HG03565 (cell line): Measurements from ENCODE around the gene NR5A1.
A peak's percentile ranks its signal among the peaks of the same experiment; 100 is the strongest.

Experiments used
- ATAC-seq: cut with Tn5 transposase; IDR thresholded peaks from one replicate; pipeline ENCODE4 v1.9.1; 2021; ENCODE audit warnings: mild to moderate bottlenecking, moderate library complexity; ENCODE audit not compliant: unreplicated experiment

The NR5A1 gene

DNA sequence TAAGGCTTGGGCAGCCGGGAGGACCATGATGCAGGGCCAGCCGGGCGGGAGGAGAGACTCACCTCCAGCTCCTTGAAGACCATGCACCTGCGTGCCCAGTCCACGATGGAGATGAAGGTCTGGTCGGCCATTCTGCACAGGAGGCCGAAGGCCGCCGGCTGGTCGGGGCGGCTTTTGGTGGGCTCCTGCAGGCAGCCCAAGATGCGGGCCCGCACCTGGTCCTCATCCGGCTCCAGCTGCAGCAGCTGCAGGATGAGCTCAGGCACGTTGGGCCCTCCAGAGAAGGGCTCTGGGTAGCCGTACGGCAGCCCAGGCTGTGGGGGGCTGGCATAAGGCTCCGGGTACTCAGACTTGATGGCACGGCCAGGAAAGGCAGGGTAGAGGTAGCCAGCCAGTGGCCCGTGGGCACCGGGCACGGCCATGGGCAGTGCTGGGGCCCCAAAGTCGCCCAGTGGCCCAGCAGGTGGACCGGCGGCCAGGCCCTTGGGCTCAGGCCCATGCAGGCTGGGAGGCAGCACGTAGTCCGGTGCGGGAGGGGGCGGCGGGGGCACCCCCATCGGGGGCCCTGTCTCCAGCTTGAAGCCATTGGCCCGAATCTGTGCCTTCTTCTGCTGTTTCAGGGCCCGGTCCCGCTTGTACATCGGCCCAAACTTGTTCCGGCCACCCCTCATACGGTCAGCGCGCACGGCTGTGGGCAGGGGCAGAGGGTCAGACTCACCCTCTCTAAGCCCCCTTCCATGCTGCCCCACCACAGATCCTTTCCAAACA is 7.0 kb downstream of the NR5A1 start:
- no peak for ATAC-seq

DNA sequence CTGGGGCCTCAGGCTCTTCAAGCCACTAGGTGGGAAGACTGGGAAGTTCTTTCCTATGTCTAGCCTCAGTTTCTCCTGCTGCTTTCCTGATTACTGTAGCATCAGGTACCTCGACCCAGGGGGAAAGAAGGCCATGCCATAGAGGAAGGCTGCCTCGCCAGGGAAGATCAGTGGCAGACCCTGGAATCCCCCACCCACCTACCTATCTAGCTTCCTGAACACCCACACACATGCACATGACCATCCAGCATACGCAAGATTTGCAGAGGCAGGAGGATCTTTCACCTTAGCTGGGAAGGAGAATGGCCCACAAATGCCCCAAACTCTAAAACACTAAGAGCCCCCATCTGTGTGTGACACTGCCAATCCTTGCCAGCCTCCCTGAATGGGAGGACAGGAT is 8.0 kb downstream of the NR5A1 start:
- ATAC-seq = no peak

DNA sequence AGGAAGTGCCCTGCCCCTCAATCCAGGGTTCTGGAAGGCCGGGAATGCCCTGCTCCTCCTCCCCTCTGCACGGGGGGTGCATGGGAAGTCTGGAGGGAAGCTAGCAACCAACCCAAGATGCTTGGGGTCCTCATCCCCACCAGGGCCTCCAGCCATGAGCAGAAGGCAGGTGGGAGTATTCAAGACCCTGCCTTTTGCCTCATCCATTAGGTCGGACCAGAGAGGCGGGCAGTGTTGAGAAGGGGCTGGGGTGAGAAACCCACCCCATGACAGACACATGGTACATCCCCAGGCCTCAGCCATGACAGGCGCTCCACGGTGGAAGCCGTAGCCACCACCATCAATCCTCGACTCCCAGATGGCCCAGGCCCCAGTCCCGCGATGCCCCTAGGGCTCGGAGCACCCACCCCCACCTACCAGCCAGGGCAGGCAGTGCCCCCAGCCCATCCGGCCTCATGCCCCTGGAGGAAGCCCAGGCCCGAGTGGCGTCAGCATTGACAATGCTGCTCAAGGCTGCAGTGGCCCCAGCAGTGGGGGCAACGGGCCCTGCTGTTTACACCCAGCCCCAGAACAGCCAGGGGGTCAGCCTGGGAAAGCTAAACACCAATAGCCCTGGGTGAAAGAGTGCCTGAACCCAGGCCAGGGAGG is 8.6 kb downstream of the NR5A1 start:
- ATAC-seq = no peak

DNA sequence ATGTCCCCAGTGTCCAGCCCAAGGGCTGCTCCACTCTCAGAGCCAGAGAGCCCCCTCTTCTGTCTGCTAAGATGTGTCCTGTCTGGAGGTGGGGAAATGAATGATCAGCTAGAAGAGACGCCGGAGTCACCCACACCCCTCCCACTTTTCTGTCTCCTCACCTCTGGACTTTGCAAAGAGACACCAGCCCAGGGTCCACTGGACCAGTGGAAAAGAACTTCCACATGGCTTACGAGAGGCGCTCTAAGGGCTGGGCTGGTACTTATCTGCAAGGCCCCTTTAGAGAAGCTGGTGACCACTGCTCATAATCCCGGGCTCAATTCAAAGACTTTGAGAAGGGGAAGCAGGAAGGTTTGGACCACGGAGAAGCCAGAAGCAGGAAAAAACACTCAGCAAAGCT is 9.2 kb downstream of the NR5A1 start:
- ATAC-seq = no peak

DNA sequence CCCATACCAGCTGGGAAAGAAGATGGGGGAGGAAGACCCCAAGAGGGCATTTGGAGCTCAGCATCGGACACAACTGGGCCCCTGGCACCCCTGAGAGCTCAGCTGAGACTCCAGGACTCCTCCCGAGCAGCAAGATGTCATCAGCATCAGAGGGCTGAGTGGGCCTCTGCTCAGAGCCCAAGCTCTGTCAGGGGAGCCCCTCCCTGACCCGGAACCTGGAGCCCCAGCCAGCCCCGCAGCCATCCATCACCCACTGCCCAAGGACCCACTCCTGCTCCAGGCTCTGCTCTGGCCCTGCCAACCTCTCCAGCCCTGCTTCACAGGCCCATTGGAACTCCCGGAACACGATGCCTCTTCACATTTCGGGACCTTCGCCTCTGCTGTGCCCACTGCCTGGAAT is 9.8 kb downstream of the NR5A1 start:
- no peak for ATAC-seq

DNA sequence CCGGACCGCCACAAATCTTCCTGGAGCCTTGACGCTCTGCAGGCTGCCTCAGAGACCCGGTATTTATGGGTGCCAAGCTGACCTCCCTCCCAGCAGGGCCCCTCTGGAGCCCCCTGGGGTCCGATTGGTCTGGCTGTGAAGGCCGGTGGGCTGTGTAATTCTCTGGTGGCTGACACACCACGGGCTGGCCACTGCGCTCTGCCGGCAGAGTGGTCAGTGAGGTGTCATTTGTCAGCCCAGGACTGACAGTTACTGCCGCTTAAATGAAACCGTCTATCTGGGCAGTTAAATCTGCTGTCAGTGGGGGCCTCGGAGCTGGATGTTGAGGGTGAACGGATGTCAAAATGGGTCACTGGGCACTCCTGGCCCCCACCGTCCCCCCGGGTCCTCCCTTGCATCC is 10.7 kb downstream of the NR5A1 start:
- no peak for ATAC-seq

DNA sequence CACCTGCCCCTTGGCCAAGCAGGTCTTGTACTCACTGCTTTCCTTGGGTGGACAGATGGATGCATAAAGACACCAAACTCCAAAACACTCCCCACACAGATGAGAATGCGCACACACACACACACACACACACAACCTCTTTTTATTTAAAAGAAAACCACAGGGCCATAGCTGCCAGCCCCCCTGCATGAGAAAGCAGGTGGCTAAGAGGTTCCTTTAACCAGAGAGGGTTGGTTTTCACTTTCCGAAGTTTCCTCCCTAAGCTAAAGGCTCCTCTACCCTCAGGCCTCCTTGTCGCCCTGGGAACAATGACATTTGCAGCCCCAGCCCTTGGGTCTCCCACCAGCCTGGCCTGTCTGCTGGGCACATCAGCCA is 11.1 kb downstream of the NR5A1 start:
- no peak for ATAC-seq

DNA sequence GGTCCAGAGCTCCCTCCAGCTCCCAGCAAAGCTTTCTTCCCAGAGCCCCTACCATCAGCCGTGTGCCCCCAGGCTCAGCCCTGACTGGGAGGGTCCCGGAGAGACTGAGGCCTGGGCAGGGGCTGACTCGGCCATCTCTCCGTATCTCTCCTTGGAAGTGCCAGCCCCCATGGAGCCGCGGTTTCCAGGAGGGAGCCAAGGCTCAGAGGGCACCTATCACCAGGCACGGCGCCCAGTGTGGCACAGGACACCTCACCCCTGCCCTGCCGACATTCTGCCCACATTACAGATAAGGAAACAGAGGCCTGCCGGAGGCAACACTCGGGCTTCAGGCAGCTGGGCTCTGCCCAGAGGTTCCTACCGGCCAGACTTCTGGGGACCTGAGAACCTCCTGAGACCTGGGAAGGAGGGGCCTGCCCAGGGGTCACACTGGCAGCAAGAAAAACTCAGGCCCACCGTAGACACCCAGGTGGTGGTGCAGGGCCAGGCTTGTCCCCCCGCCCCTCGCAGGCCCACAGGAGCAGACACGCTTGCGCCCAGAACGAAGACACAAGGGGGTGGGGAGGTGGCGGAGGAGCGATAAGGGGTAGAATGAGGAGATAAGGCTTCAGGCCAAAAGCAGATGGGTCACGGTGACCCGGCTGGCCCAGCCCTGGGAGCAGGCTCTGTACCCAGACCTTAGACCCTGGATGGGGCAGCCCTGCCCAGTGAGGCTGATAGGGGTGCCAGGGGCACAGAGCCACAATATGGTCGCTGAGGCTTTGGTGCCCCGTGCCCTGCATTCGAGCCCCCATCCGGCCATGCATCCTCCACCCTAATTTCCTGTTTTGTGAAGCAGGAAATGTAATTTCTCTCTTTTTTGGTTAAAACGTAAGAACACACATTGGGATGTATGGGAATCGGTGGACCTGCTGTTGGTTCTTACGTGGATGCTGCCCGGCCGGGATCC is 11.8 kb downstream of the NR5A1 start:
- no peak for ATAC-seq

DNA sequence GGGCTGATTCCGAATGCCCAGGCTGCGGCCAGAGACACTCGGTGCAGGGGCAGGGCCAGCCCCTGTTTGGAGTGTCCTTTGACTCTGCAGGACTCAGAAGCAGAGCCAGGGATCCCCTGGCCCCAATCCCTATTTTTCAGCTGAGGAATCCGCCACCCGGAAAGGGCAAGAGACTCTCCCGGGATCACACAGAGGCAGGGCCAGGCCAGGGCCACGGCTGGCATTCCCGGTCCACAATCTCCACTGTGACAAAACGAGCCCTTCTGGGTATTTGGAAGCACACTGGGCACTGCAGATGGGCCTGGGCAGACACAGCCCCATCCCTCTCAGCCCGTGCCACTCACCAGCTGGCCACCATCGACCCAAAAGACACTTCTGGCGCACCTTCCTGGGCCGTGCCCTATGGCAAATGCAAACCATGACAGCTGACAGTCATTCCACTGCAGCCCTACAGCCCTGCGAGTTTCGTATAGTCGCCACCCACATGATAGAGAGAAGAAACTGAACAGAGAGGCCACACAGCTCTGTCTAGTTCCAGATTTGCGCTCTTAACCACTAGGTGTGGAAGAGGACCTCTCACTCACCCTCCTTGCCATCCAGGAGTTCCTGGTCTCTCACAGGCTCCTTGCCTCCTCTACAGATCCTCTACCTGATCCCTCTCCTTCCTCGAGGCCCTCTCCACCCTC is 13.3 kb downstream of the NR5A1 start:
- peak; percentile 41 for ATAC-seq

DNA sequence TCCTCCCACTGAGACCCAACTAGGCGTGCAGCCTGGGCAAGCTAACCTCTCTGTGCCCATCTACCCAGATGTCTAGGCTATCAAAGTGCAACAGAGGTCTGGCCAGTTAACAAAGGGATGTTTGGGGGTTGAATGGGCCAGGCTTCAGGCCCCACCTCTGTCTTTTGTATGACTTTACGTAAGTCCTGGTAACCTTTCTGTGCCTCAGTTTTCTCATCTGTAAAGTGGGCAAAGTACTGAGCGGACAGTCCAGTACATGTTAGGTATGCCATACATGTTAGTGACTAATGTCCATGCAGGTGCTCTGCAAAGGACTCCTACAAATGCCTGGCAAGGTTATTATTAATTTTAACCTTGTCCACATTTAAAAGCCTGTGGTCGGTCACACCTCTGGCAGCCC is 14.0 kb downstream of the NR5A1 start:
- no peak for ATAC-seq

DNA sequence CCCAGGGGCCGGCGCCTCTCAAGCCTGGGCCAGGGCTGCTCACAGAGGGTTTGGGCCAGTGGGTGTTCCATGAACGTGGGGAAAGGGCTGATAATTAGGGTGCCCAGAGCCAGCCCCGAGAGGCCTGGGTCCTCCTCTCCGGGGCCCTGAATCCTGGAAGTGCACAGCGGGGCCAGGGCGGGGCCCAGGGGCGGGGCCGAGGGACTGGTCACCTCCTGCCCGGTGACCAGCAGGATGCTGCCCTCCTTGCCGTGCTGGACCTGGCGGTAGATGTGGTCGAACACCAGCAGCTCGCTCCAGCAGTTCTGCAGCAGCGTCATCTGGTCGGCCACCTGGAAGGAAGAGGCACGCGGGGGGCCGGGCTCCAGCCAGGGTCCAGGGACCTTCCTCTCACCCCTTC is 14.4 kb downstream of the NR5A1 start:
- no peak for ATAC-seq

DNA sequence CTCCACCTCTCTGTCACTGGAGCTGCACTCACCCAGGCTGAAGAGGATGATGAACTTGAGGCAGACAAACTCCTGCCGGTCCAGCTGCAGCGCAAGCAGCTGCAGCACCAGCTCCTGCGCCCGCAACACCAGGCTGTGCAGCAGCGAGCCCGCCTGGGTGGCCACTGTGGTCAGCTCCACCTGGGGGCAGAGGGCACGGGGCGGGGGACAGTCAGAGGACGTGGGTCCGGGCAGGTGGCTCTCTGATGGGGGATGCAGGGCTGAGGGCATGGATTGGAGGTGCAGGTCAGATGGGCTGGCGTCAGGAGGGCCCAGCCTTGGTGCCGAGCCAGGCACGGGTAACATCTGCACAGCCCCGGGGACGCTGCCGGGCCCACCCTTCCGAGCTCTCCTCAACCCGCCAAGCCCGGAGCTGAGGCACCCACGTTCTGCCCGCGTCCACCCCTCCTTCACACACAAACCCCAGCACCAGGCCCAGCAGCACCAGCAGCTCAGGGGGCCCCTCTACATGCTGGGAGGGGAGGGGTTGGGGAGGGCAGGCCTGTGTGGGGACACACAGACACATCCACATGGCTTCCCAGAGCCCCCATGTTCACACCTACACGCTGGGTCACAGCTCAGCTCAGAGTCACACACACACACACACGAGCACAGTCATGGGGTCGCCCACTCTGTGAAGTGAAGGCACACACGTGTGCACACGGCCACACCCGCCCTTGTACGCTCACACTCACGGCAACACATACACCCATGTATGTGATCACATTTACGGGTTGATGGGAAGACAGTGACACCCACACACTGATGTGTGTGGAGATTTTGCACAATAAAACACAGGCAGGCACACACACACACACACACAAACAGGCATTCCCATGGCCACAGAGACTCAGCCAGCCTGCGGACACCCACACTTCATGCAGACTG is 15.9 kb downstream of the NR5A1 start:
- no peak for ATAC-seq

DNA sequence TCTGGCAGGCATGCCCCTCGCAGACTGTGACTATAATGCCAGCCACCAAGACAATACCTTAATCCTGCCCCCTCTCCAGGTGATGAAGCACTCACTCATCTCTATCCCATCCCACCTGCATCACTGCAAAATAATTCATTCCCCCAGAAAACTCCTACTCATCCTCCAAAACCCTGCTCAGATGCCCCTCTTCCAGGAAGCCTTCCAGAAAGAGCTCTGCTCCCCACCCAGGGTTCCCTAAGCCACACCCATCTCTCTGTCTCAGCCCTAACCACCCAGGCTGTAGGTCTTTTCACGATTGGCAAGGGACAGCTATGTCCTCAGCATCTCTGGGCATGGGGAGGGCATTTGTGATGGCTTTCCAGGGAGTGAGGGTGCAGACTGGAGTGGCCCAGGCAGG is 17.2 kb downstream of the NR5A1 start:
- no peak for ATAC-seq

DNA sequence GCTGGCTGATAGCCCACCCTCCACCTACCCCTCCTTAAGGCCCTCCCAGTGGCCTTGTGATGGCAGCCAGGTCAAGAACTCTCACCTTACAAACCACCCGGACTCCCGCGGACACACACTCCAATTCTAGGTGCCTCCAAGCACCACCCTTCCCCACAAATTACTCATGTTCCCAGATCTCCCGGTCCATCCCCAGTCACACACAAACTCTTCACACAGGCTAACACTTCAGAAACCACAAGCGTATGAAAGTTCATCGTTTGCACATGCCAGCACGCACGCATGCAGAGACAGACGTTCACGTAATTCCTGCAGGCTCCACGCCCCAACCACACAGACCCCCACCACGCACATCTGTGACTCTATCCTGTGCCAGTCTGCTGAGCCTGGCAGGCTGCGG is 18.0 kb downstream of the NR5A1 start:
- no peak for ATAC-seq

DNA sequence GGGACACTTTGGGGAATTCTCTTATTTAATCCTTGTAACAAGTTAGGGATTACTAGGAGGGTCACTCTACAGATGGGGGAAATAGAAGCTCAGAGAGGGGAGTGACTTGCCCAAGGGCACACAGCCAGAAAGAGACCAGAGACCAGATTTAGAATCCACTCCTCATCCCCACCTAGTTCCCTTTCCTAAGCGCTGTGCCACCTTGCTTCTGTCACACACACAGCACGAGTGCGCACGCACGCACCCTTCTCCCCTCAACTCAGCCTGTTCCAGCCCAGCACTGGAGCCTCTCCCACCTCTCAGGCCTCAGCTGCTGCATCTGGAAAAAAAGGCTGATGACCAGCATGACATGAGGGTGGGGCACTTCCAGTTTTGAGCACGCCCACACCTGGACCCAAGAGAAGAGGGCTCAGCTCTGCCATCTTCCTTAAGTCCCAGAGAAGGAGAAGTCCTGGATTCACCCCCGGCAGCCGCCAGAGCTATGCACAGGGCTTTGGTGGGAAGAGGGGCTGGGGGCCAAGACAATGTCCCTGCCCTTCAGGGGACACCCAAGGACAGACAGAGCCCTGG is 18.5 kb downstream of the NR5A1 start:
- ATAC-seq = no peak

DNA sequence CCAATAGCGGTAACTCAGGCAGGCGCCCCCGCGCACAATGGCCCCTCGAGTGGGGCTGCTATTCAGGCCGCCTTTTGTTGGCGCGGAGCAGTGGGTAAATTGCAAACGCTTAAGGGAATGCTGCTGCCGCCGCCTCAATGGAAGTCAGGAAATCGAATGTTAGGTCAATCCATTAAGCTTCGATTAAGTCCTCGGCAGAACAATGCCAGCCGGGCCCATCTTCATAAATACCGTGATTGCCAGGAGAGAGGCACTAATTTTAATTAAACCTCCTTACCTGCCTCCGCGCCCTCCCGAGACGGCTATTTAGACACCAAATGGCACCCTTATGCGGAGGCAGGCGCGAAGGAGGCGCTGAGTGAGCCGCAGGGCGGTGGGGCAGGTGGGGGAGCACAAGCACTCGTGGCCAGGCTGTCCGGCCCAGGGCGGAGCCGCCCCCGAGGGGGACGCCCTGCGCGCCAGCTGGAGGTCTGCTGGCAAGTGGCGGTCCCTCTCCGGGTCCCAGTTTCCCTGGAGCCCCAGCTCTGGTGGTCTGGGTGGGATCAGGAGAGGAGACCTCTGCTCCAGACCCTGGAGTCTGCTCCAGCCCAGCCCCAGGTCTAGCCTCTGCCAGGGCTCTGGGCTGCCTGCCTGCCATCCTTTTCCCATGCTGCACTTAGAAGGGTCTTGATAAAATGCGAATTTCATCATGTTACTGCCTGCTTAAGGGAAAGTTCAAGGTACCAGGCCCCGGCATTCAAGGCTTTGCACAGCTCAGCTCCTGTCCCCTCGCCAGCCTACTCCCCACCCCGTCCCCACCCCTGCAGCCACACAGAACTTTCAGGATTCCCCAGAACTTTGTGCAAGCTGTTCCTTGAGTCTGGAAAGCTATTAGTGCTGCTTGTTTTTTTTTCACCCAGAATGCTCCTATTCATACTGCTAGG is 19.7 kb downstream of the NR5A1 start:
- ATAC-seq = no peak

DNA sequence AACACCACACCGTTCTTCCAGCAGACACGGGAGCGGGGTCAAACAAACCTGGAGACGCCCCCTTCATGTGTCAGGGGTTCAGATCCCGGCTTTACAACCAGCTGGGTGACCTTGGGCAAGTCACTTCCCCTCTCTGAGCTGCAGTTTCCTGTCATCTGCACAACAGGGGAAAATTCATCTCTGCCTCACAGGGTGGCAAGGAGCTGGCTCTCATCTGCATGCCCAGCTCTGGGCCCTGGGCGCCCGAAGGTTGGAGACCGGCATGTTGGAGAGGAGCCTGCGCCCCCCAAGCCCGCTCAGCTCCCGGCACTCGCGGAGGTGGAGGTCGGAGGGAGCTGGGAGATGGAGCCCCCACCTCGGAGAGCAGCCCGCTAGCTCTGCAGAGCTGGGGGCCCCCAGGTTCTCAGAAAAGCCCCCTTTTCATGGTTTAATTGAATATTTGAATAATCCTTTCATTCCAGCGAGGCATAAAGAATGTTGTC is 20.4 kb downstream of the NR5A1 start:
- no peak for ATAC-seq

DNA sequence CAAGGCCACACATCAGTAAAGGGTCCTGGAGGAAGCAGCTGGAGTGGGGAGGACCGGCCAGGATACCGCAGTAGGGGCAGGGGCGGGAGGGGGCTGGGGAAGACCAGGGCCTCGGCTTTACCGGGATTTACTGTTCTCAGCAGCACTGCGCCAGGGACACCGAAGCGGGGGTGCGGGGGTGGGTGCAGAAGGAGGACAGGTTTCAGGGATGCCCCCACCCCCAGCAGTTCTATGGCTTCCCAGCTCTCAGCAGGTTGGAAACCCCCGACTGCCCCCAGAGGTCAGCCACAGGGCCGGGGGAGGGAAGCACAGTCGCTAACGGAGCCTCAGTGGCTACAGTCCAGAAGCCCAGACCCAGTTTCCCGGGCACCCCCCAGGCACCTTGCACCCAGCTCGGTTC is 21.3 kb downstream of the NR5A1 start:
- no peak for ATAC-seq

DNA sequence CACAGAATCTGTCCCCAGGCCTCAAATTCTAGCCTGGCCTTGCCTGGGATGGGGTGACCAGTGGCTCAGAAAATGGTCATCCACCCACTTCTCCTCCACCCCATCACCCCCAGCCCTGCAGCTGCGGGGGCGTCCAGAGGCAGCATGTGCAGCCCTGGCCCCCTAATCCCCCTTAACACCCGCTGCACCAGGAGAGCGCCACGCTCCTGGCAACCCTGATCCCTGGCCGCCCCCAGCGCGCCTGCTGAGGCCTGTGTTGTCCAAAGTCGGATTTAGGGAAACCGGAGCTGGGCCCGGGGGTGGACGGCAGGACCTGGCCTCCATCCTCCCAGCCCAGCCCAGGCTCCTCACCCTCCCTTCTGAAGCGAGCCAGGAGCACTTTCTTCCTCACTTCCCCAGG is 22.0 kb downstream of the NR5A1 start:
- ATAC-seq = no peak
